AG04449 (cell line): Measurements from ENCODE around the gene TTLL9.
"Not testable (repeated sequence)": the region's sequence is repeated elsewhere in the genome, so short reads cannot be mapped to it uniquely, and the experiment has no call there.

ENCODE experiments used
- CTCF ChIA-PET: fragments of 350-600 bp; formaldehyde crosslinking; extraction: SDS; loops from one replicate; lab custom pipeline; 2021; ENCODE audit warnings: antibody characterized with exemption; lab: Yijun Ruan, JAX
- POLR2A ChIA-PET: fragments of 400-600, 350-600 bp; formaldehyde crosslinking; extraction: SDS; loops from one replicate; lab custom pipeline; 2020; ENCODE audit warnings: antibody characterized with exemption, inconsistent platforms; lab: Yijun Ruan, JAX
- DNase-seq: peaks from one replicate; pipeline ENCODE4 v3.0.0-alpha.2; 2010; ENCODE audit warnings: low read depth, low spot score
- H3K4me3 ChIP-seq: 2 replicates; pipeline ENCODE4 v1.5.1; 2011; ENCODE audit warnings: low read depth, mild to moderate bottlenecking, control low read depth, low read length
- TF ChIP-seq, protein P1 (sequence below): IDR thresholded peaks from one replicate; pipeline ENCODE4 v1.5.1; 2011; ENCODE audit warnings: mild to moderate bottlenecking, moderate library complexity, low read length, control low read depth, inconsistent platforms; ENCODE audit not compliant: insufficient read depth; ENCODE audit errors: missing control alignments

TTLL9 gene

DNA sequence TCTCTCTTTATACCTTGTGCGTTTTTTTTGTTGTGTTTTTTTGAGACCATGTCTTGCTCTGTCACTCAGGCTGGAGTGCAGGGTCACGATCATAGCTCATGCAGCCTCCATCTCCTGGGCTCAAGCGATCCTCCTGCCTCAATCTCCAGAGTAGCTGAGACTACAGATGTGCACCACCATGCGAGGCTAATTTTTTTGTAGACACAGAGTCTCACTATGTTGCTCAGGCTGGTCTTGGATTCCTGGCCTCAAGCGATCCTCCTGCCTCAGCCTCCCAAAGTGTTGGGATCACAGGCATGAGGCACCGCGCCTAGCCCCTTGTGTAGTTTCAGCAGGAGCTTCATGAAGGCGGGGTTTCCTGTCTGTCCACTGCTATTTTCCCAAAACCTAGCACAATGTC, 54.1 kb downstream of the TTLL9 start:
- no peak overlapping the region for H3K4me3 ChIP-seq
- POLR2A ChIA-PET: no interaction called here
- CTCF ChIA-PET: no interaction called here
- TF ChIP-seq, protein P1, sequence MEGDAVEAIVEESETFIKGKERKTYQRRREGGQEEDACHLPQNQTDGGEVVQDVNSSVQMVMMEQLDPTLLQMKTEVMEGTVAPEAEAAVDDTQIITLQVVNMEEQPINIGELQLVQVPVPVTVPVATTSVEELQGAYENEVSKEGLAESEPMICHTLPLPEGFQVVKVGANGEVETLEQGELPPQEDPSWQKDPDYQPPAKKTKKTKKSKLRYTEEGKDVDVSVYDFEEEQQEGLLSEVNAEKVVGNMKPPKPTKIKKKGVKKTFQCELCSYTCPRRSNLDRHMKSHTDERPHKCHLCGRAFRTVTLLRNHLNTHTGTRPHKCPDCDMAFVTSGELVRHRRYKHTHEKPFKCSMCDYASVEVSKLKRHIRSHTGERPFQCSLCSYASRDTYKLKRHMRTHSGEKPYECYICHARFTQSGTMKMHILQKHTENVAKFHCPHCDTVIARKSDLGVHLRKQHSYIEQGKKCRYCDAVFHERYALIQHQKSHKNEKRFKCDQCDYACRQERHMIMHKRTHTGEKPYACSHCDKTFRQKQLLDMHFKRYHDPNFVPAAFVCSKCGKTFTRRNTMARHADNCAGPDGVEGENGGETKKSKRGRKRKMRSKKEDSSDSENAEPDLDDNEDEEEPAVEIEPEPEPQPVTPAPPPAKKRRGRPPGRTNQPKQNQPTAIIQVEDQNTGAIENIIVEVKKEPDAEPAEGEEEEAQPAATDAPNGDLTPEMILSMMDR: no peak
- DNase-seq: no peak

DNA sequence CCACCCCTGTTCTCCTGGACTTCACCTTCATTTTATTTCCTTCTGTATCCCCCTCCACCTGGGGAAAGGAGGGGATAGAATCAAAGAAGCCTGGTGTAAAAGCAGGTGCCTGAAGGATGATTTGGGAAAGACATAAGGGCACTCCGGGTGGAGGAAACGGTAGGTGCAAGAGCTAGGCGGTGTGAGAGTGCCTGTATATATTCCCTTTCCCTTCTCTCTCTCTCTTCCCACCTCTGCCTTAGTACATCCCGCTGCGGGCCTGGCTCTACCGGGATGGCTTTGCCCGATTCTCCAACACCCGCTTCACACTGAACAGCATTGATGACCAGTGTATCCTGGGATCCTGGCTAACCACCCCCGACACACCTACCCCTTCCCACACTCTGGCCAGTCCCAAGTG, 55.2 kb downstream of the TTLL9 start:
- DNase-seq: no peak
- ChIA-PET POLR2A (no interaction called here), CTCF (interaction anchor here (0.7 to 1.6 kb wide), 2 partner anchors 73 to 102 kb away, joined by 3 to 6 read pairs; no protein-coding TSS in a partner anchor)
- TF ChIP-seq, protein P1: no peak
- no peak overlapping the region for H3K4me3 ChIP-seq

DNA sequence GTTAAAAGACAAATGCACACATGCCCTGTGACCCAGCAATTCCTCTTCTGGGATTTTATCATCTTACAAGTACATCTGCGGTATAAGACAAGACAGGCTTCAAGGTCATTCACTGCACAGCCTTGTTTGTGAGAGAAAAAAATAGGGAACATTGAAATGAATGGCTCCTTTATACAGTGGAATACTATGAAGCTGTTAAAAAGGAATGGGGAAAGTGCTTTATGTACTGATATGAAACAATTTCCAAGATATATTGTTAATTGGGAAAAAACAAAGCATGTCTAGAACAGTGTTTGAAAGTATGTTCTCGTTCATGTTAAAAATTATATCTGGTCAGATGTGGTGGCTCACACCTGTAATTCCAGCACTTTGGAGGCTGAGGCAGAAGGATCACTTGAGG, 56.1 kb downstream of the TTLL9 start:
- ChIA-PET CTCF (interaction anchor here (1.6 kb wide), 2 partner anchors 25 to 103 kb away, joined by 5 to 6 read pairs; partner anchors contain the start of gene PDRG1), POLR2A (no interaction called here)
- no peak overlapping the region for H3K4me3 ChIP-seq
- DNase-seq: no peak
- TF ChIP-seq, protein P1: no peak

DNA sequence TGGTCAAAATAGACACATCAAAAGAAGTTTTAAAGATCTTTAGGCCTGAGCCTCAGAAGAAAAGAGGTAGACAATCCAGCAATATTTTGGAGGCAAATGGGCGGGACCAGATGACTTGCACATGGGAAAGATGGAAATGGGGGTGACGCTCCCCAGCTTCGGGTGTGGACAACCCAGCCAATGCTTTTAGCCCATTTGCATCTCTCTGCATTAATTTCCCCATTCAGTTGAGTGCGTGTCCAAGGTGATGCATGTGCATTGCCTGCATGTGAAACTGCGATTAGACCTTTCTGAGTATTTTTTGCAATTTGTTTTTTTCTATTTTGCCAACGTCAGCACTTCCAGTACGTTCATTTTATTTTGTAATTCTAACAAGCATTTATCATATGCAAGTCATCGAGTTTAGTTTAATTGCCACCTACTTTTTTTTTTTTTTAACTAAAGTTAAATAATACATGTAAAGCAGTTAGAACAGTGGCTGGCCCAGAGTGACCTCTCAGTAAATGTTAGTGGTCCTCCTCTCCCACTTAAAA, 57.3 kb downstream of the TTLL9 start:
- CTCF ChIA-PET: interaction anchor here (1.6 kb wide), 1 partner anchor 24 kb away, joined by 5 read pairs; the partner anchor contains the start of gene PDRG1
- TF ChIP-seq, protein P1: no peak

DNA sequence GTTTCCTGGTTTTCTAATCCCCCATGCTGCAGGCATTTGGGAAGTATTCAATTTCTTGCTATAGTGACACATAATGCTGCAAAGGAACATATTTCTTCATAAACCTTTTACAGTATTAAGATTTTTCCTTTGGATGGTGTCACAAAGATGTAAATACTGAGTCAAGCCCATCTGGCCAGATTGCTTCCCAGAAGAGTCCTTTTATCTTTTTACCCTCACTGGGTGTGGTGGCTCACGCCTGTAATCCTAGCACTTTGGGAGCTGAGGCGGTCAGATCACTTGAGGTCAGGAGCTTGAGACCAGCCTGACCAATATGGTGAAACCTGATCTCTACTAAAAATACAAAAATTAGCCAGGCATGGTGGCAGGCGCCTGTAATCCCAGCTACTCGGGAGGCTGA, 59.2 kb downstream of the TTLL9 start:
- POLR2A ChIA-PET, CTCF ChIA-PET, DNase-seq, H3K4me3 ChIP-seq: not testable (repeated sequence)

More for the DNA sequence above, 57.3 kb downstream of the TTLL9 start:
- POLR2A ChIA-PET: no interaction called here
- DNase-seq: no peak
- no peak overlapping the region for H3K4me3 ChIP-seq

DNA sequence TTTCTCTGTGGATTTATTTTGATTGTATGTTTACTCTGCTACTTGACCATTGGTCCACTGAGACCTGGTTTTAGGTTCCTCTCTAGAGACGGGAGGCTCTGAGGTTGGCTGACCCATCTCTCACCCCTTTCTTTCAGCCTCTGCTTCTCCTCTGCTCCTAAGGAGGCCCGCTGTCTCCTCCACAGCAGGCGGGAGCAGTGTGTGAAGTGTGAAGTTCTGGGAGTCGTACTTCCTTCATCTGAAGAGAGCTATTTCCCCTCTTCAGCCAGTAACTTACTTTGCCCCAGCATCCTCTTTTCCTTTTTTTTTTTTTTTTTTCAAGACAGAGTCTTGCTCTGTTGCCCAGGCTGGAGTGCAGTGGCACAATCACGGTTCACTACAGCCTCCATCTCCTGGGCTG, 60.3 kb downstream of the TTLL9 start:
- TF ChIP-seq, protein P1: no peak
- CTCF ChIA-PET: interaction anchor here (0.9 kb wide), 1 partner anchor 51 kb away, joined by 3 read pairs; no protein-coding TSS in a partner anchor
- DNase-seq: no peak
- H3K4me3 ChIP-seq: no peak overlapping the region
- POLR2A ChIA-PET: no interaction called here

DNA sequence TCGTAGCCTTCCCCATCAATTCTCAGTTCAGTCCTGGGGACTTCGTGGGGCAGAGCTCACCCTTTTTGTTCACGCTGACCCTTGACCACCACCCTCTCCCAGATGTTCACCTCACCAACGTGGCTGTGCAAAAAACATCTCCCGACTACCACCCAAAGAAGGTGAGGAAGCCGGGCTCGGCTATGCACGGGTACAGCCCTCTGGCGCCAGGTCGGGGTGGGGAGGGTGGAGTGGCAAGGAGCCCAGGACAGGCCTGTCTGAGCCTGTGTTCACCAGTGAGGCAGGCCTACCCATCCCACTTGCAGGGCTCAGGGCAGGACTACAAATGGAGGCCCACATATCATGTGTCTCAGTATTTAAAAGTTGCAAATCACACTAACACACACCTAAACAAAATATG, 63.3 kb downstream of the TTLL9 start:
- CTCF ChIA-PET: no interaction called here
- no peak for DNase-seq
- no peak overlapping the region for H3K4me3 ChIP-seq
- TF ChIP-seq, protein P1: no peak
- POLR2A ChIA-PET: no interaction called here
